ENCODE measurements around the gene SMCP. TPM values are rescaled to one million over a fixed set of nuclear protein-coding genes. Genes with fewer than 3 reads are reported as not detected.

The SMCP gene
- polyA plus RNA-seq, 1 donor from 2014 or later, result not detected

GRCh38 chr1:152912471-152912870, 34.3 kb downstream of the SMCP start:
- no peaks in the 10 kb centered on the region for H4K20me1 ChIP-seq (ENCODE audit: insufficient read depth)
- TF ChIP-seq SMC3 (conservative IDR thresholded peaks at IDR 0.05; ENCODE audit: poor library complexity), result no peak
- no peak for TF ChIP-seq POLR2AphosphoS5 (IDR thresholded peaks at IDR 0.05)
- TF ChIP-seq EP300 (conservative IDR thresholded peaks at IDR 0.05; ENCODE audit: poor library complexity, severe bottlenecking), result no peak
- TF ChIP-seq REST (IDR thresholded peaks at IDR 0.05; ENCODE audit: borderline replicate concordance), result no peak
- no peak for TF ChIP-seq CTCF (IDR thresholded peaks at IDR 0.05; ENCODE audit: poor library complexity, severe bottlenecking)
- no peak for TF ChIP-seq RAD21 (conservative IDR thresholded peaks at IDR 0.05)
- no peak for TF ChIP-seq EZH2 (IDR thresholded peaks at IDR 0.05; ENCODE audit: borderline replicate concordance, insufficient read depth, low read length, poor library complexity, severe bottlenecking)
- TF ChIP-seq TAF1 (IDR thresholded peaks at IDR 0.05; ENCODE audit: low read depth), result no peak
- TF ChIP-seq MXI1 (conservative IDR thresholded peaks at IDR 0.05; ENCODE audit: poor library complexity, severe bottlenecking), result no peak
- no peaks in the 10 kb centered on the region for H3K9me2 ChIP-seq (ENCODE audit: insufficient read depth, low read length)
- H3K36me3 ChIP-seq (ENCODE audit: insufficient read depth, low read length), result no peaks in the 10 kb centered on the region
- H3K27ac ChIP-seq (ENCODE audit: low read length), result no peak overlapping the region
- H2AFZ ChIP-seq (ENCODE audit: low read depth, low read length), result no peak overlapping the region
- H3K79me2 ChIP-seq (replicated peaks; ENCODE audit: insufficient read depth, low read length), result no peaks in the 10 kb centered on the region
- H3K4me2 ChIP-seq (ENCODE audit: low read length), result no peak overlapping the region
- no peaks in the 10 kb centered on the region for H3F3A ChIP-seq (ENCODE audit: insufficient read depth, low read length, poor library complexity, severe bottlenecking)
- no peaks in the 10 kb centered on the region for H3K27me3 ChIP-seq (ENCODE audit: insufficient read depth, low read depth, low read length)
- H3K4me3 ChIP-seq (ENCODE audit: low read length), result no peak overlapping the region
- no peak overlapping the region for H3K9ac ChIP-seq (ENCODE audit: low read length)
- no peaks in the 10 kb centered on the region for H3K9me3 ChIP-seq (ENCODE audit: low read length)

GRCh38 chr1:152912900-152913299, 34.8 kb downstream of the SMCP start:
- Histone ChIP-seq H3K4me3 (ENCODE audit: low read length) (no peak overlapping the region), H4K20me1 (ENCODE audit: insufficient read depth) (no peaks in the 10 kb centered on the region), H3K9me3 (ENCODE audit: low read length) (no peaks in the 10 kb centered on the region), H3F3A (ENCODE audit: insufficient read depth, low read length, poor library complexity, severe bottlenecking) (no peaks in the 10 kb centered on the region), H3K27me3 (ENCODE audit: insufficient read depth, low read depth, low read length) (no peaks in the 10 kb centered on the region), H3K79me2 (replicated peaks; ENCODE audit: insufficient read depth, low read length) (no peaks in the 10 kb centered on the region), H3K9me2 (ENCODE audit: insufficient read depth, low read length) (no peaks in the 10 kb centered on the region), H2AFZ (ENCODE audit: low read depth, low read length) (no peak overlapping the region), H3K9ac (ENCODE audit: low read length) (no peak overlapping the region), H3K4me2 (ENCODE audit: low read length) (no peak overlapping the region), H3K27ac (ENCODE audit: low read length) (no peak overlapping the region), H3K36me3 (ENCODE audit: insufficient read depth, low read length) (no peaks in the 10 kb centered on the region)
- TF ChIP-seq EP300 (conservative IDR thresholded peaks at IDR 0.05; ENCODE audit: poor library complexity, severe bottlenecking) (no peak), RAD21 (conservative IDR thresholded peaks at IDR 0.05) (no peak)

GRCh38 chr1:152917794-152918193, 39.7 kb downstream of the SMCP start:
- Histone ChIP-seq H3K79me2 (replicated peaks; ENCODE audit: insufficient read depth, low read length) (no peaks in the 10 kb centered on the region), H3K4me3 (ENCODE audit: low read length) (no peak overlapping the region), H3K27me3 (ENCODE audit: insufficient read depth, low read depth, low read length) (no peaks in the 10 kb centered on the region), H3F3A (ENCODE audit: insufficient read depth, low read length, poor library complexity, severe bottlenecking) (no peaks in the 10 kb centered on the region), H3K4me2 (ENCODE audit: low read length) (no peak overlapping the region), H4K20me1 (ENCODE audit: insufficient read depth) (no peaks in the 10 kb centered on the region), H2AFZ (ENCODE audit: low read depth, low read length) (no peak overlapping the region), H3K27ac (ENCODE audit: low read length) (no peak overlapping the region), H3K9ac (ENCODE audit: low read length) (no peak overlapping the region), H3K9me3 (ENCODE audit: low read length) (no peaks in the 10 kb centered on the region), H3K9me2 (ENCODE audit: insufficient read depth, low read length) (no peaks in the 10 kb centered on the region), H3K36me3 (ENCODE audit: insufficient read depth, low read length) (no peaks in the 10 kb centered on the region)
- TF ChIP-seq TAF1 (IDR thresholded peaks at IDR 0.05; ENCODE audit: low read depth) (no peak), POLR2AphosphoS5 (IDR thresholded peaks at IDR 0.05) (no peak), SMC3 (conservative IDR thresholded peaks at IDR 0.05; ENCODE audit: poor library complexity) (no peak), RAD21 (conservative IDR thresholded peaks at IDR 0.05) (peak; percentile 38), CTCF (IDR thresholded peaks at IDR 0.05; ENCODE audit: poor library complexity, severe bottlenecking) (no peak), EP300 (conservative IDR thresholded peaks at IDR 0.05; ENCODE audit: poor library complexity, severe bottlenecking) (no peak)
